ENCODE measurements around the gene ULK4. TPM values are rescaled to one million over a fixed set of nuclear protein-coding genes. Genes with fewer than 3 reads are reported as not detected.

Gene ULK4
- total and polyA plus RNA-seq, 2 of the 8 experiments (the other 6 are each of a cell fraction or from before 2014, with no cell fraction given) = 3.0 to 10.8 TPM

DNA sequence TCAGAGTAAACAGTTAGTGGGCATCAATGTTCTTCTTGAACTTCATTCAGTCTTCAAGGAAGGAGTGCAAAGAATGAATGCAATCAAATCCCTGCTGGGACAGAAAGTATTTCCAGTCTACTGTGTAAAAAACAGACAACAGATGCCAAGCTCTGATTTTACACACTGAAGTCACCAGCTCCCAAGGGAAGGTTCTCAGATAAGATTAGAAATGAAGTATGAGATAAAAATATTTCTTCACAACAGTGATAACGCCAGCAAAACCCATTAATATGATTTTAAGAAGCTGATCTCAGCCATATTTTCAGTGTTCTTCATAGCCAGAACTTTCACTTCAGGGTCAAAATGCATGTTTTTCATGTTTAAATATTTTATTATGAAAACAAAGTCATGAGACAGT lies 497.0 kb downstream of the ULK4 start (continued):
- TF ChIP-seq, protein P1, sequence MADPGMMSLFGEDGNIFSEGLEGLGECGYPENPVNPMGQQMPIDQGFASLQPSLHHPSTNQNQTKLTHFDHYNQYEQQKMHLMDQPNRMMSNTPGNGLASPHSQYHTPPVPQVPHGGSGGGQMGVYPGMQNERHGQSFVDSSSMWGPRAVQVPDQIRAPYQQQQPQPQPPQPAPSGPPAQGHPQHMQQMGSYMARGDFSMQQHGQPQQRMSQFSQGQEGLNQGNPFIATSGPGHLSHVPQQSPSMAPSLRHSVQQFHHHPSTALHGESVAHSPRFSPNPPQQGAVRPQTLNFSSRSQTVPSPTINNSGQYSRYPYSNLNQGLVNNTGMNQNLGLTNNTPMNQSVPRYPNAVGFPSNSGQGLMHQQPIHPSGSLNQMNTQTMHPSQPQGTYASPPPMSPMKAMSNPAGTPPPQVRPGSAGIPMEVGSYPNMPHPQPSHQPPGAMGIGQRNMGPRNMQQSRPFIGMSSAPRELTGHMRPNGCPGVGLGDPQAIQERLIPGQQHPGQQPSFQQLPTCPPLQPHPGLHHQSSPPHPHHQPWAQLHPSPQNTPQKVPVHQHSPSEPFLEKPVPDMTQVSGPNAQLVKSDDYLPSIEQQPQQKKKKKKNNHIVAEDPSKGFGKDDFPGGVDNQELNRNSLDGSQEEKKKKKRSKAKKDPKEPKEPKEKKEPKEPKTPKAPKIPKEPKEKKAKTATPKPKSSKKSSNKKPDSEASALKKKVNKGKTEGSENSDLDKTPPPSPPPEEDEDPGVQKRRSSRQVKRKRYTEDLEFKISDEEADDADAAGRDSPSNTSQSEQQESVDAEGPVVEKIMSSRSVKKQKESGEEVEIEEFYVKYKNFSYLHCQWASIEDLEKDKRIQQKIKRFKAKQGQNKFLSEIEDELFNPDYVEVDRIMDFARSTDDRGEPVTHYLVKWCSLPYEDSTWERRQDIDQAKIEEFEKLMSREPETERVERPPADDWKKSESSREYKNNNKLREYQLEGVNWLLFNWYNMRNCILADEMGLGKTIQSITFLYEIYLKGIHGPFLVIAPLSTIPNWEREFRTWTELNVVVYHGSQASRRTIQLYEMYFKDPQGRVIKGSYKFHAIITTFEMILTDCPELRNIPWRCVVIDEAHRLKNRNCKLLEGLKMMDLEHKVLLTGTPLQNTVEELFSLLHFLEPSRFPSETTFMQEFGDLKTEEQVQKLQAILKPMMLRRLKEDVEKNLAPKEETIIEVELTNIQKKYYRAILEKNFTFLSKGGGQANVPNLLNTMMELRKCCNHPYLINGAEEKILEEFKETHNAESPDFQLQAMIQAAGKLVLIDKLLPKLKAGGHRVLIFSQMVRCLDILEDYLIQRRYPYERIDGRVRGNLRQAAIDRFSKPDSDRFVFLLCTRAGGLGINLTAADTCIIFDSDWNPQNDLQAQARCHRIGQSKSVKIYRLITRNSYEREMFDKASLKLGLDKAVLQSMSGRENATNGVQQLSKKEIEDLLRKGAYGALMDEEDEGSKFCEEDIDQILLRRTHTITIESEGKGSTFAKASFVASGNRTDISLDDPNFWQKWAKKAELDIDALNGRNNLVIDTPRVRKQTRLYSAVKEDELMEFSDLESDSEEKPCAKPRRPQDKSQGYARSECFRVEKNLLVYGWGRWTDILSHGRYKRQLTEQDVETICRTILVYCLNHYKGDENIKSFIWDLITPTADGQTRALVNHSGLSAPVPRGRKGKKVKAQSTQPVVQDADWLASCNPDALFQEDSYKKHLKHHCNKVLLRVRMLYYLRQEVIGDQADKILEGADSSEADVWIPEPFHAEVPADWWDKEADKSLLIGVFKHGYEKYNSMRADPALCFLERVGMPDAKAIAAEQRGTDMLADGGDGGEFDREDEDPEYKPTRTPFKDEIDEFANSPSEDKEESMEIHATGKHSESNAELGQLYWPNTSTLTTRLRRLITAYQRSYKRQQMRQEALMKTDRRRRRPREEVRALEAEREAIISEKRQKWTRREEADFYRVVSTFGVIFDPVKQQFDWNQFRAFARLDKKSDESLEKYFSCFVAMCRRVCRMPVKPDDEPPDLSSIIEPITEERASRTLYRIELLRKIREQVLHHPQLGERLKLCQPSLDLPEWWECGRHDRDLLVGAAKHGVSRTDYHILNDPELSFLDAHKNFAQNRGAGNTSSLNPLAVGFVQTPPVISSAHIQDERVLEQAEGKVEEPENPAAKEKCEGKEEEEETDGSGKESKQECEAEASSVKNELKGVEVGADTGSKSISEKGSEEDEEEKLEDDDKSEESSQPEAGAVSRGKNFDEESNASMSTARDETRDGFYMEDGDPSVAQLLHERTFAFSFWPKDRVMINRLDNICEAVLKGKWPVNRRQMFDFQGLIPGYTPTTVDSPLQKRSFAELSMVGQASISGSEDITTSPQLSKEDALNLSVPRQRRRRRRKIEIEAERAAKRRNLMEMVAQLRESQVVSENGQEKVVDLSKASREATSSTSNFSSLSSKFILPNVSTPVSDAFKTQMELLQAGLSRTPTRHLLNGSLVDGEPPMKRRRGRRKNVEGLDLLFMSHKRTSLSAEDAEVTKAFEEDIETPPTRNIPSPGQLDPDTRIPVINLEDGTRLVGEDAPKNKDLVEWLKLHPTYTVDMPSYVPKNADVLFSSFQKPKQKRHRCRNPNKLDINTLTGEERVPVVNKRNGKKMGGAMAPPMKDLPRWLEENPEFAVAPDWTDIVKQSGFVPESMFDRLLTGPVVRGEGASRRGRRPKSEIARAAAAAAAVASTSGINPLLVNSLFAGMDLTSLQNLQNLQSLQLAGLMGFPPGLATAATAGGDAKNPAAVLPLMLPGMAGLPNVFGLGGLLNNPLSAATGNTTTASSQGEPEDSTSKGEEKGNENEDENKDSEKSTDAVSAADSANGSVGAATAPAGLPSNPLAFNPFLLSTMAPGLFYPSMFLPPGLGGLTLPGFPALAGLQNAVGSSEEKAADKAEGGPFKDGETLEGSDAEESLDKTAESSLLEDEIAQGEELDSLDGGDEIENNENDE (IDR thresholded peaks at IDR 0.05; ENCODE audit: insufficient replicate concordance, low read length) = no peak
- no peak for TF ChIP-seq FOSL1 (IDR thresholded peaks at IDR 0.05; ENCODE audit: insufficient read depth, low read depth, low read length)
- no peak for TF ChIP-seq POLR2AphosphoS5 (IDR thresholded peaks at IDR 0.05; ENCODE audit: low read depth, low read length)
- TF ChIP-seq ZNF274 (IDR thresholded peaks at IDR 0.05; ENCODE audit: borderline replicate concordance, extremely low read depth, low read length) = no peak
- no peak for TF ChIP-seq SIX5 (IDR thresholded peaks at IDR 0.05; ENCODE audit: low read depth, low read length)
- no peak for TF ChIP-seq JUN (IDR thresholded peaks at IDR 0.05; ENCODE audit: low read depth, low read length)
- TF ChIP-seq, protein P2, sequence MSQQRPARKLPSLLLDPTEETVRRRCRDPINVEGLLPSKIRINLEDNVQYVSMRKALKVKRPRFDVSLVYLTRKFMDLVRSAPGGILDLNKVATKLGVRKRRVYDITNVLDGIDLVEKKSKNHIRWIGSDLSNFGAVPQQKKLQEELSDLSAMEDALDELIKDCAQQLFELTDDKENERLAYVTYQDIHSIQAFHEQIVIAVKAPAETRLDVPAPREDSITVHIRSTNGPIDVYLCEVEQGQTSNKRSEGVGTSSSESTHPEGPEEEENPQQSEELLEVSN (IDR thresholded peaks at IDR 0.05) = no peak
- TF ChIP-seq GTF2F1 (IDR thresholded peaks at IDR 0.05; ENCODE audit: borderline replicate concordance, low read depth, low read length) = no peak
- TF ChIP-seq, protein P3, sequence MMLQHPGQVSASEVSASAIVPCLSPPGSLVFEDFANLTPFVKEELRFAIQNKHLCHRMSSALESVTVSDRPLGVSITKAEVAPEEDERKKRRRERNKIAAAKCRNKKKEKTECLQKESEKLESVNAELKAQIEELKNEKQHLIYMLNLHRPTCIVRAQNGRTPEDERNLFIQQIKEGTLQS (IDR thresholded peaks at IDR 0.05; ENCODE audit: insufficient read depth, low read depth, low read length) = no peak
- no peak for TF ChIP-seq ASH2L (IDR thresholded peaks at IDR 0.05; ENCODE audit: low read length)
- no peak for TF ChIP-seq RAD21 (IDR thresholded peaks at IDR 0.05 in 1 of 2, conservative IDR thresholded peaks at IDR 0.05 in 1 of 2; ENCODE audit: low read depth in 2 of 2, low read length in 2 of 2)

All from H1 (cell line).